ENCODE data around the gene TBC1D9. TPM values are rescaled to one million over a fixed set of nuclear protein-coding genes. Genes with fewer than 3 reads are reported as not detected.
A peak's percentile ranks its signal among the peaks of the same experiment; 100 is the strongest.

The TBC1D9 gene
- polyA plus RNA-seq, 3 donors: 13.6 to 33.5 (median 21.0) TPM

DNA sequence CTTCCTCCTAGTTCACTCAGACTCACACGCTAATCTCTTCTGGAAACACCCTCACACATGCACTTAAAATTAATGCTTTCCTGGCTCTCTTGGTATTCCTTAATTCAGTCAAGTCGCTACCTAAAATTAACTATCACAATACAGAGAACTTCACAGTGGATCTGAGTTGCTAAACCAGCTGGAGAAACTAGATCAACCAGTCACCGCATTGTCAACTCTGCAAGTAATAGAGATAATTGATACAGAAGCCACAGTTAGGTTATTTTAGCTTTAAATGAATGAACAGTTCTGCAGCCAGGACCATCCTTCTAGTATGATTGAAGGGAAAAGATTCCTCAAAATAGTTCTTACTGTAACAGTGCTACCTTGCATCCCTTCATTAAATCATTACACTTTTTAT lies 6.0 kb upstream of the TBC1D9 start:
- peaks cover 4 to 9% of the 10 kb centered on the region in 2 donors for H3K36me3 Mint-ChIP-seq
- Histone ChIP-seq H3K9me3 (replicated peaks in 1 of 2; ENCODE audit: control insufficient read depth in 1 of 2, insufficient read depth in 1 of 2, low read length in 2 of 2) (no peaks in the 10 kb centered on the region), H3K36me3 (replicated peaks in 1 of 2; ENCODE audit: control insufficient read depth in 1 of 2, insufficient read depth in 2 of 2, low read length in 2 of 2) (no peaks in the 10 kb centered on the region), H3K79me2 (ENCODE audit: insufficient read depth, low read length) (no peaks in the 10 kb centered on the region), H3K4me2 (replicated peaks; ENCODE audit: extremely low read depth, low read length, poor library complexity, severe bottlenecking) (no peak overlapping the region), H3K9ac (ENCODE audit: insufficient read depth, low read length, poor library complexity, severe bottlenecking) (no peak overlapping the region), H3K27me3 (ENCODE audit: control insufficient read depth in 2 of 2, insufficient read depth in 2 of 2, low read length in 2 of 2) (no peaks in the 10 kb centered on the region), H4K20me1 (ENCODE audit: insufficient read depth, low read length) (no peaks in the 10 kb centered on the region), H3K27ac (ENCODE audit: low read depth in 1 of 2, low read length in 2 of 2) (no peak overlapping the region), H3K4me1 (ENCODE audit: control insufficient read depth in 1 of 2, insufficient read depth in 2 of 2, low read length in 2 of 2) (peaks cover 5 to 8% of the 10 kb centered on the region in 2 donors), H2AFZ (ENCODE audit: insufficient read depth, low read depth, low read length, poor library complexity, severe bottlenecking) (no peak overlapping the region), H3K4me3 (replicated peaks in 1 of 3; ENCODE audit: low read depth in 2 of 3, low read length in 3 of 3) (no peak overlapping the region)
- TF ChIP-seq, protein P1, sequence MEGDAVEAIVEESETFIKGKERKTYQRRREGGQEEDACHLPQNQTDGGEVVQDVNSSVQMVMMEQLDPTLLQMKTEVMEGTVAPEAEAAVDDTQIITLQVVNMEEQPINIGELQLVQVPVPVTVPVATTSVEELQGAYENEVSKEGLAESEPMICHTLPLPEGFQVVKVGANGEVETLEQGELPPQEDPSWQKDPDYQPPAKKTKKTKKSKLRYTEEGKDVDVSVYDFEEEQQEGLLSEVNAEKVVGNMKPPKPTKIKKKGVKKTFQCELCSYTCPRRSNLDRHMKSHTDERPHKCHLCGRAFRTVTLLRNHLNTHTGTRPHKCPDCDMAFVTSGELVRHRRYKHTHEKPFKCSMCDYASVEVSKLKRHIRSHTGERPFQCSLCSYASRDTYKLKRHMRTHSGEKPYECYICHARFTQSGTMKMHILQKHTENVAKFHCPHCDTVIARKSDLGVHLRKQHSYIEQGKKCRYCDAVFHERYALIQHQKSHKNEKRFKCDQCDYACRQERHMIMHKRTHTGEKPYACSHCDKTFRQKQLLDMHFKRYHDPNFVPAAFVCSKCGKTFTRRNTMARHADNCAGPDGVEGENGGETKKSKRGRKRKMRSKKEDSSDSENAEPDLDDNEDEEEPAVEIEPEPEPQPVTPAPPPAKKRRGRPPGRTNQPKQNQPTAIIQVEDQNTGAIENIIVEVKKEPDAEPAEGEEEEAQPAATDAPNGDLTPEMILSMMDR (IDR thresholded peaks at IDR 0.05): no peak
- no peak overlapping the region for H3K4me3 Mint-ChIP-seq
- H3K27me3 Mint-ChIP-seq (ENCODE audit: low read depth in 3 of 3): peaks cover 7 to 8% (median 8%) of the 10 kb centered on the region in 3 donors
- peaks cover 12% of the 10 kb centered on the region for H3K4me1 Mint-ChIP-seq
- H3K9me3 Mint-ChIP-seq: peaks cover 0 to 3% (median 1%) of the 10 kb centered on the region in 7 donors
- intact Hi-C loops (cut with micrococcal nuclease): no loop called here
- 100% methylated on average over 1 of the region's 3 CpGs for WGBS (ENCODE audit: insufficient coverage)
- DNase-seq: no peak
- H3K27ac Mint-ChIP-seq: no peak overlapping the region

DNA sequence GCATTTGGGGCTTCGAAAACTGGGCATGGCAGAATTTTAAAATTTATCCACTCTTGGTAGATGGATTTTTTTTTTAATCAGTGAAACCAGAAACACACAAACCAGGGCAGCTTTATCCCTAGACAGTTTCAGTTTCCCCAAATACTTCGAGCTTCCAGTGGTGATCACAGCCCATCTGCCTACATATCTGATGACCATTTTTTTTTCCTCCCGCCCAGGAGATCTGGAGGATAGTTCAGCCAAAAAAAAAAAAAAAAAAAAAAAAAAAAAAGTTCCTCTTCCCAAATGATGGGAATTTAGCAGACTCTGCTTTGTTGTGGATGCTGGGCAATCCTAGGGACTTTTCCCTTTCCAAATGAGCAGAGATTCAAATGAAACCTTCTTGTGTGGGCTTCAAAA lies 1.0 kb upstream of the TBC1D9 start:
- no peak overlapping the region for H2AFZ ChIP-seq (ENCODE audit: insufficient read depth, low read depth, low read length, poor library complexity, severe bottlenecking)
- intact Hi-C loops (cut with micrococcal nuclease): loop anchor here (2.0 to 10.0 kb wide), 4 partner anchors 14 to 48 kb away; no protein-coding TSS in a partner anchor
- H3K27ac Mint-ChIP-seq: peak overlapping the region; percentile 94 to 98 (median 97)

More for the DNA sequence above, 1.0 kb upstream of the TBC1D9 start:
- no CpG with 5 or more reads among the region's 3 CpGs for WGBS (ENCODE audit: insufficient coverage)
- peak overlapping the region; percentile 96 for H3K9ac ChIP-seq (ENCODE audit: insufficient read depth, low read length, poor library complexity, severe bottlenecking)
- peak overlapping the region; percentile 95 to 98 for H3K27ac ChIP-seq (ENCODE audit: low read depth in 1 of 2, low read length in 2 of 2)
- H3K36me3 ChIP-seq (replicated peaks in 1 of 2; ENCODE audit: control insufficient read depth in 1 of 2, insufficient read depth in 2 of 2, low read length in 2 of 2): no peaks in the 10 kb centered on the region
- TF ChIP-seq, protein P1 (IDR thresholded peaks at IDR 0.05): no peak
- peaks cover 17 to 26% of the 10 kb centered on the region in 2 donors for H3K36me3 Mint-ChIP-seq
- peaks cover 25% of the 10 kb centered on the region for H4K20me1 ChIP-seq (ENCODE audit: insufficient read depth, low read length)
- H3K27me3 ChIP-seq (ENCODE audit: control insufficient read depth in 2 of 2, insufficient read depth in 2 of 2, low read length in 2 of 2): peaks cover 2 to 9% of the 10 kb centered on the region in 2 donors
- H3K4me1 Mint-ChIP-seq: peaks cover 38% of the 10 kb centered on the region
- peaks cover 36 to 47% of the 10 kb centered on the region in 2 donors for H3K4me1 ChIP-seq (ENCODE audit: control insufficient read depth in 1 of 2, insufficient read depth in 2 of 2, low read length in 2 of 2)
- peak overlapping the region; percentile 84 to 94 for H3K4me3 Mint-ChIP-seq
- peaks cover 22% of the 10 kb centered on the region for H3K79me2 ChIP-seq (ENCODE audit: insufficient read depth, low read length)
- peaks cover 0 to 3% (median 2%) of the 10 kb centered on the region in 7 donors for H3K9me3 Mint-ChIP-seq
- H3K27me3 Mint-ChIP-seq (ENCODE audit: low read depth in 3 of 3): peaks cover 12 to 19% (median 15%) of the 10 kb centered on the region in 3 donors
- peak overlapping the region in 1 of 3 experiments; percentile 85 for H3K4me3 ChIP-seq (replicated peaks in 1 of 3; ENCODE audit: low read depth in 2 of 3, low read length in 3 of 3)
- peak overlapping the region; percentile 82 for H3K4me2 ChIP-seq (replicated peaks; ENCODE audit: extremely low read depth, low read length, poor library complexity, severe bottlenecking)
- no peak for DNase-seq
- no peaks in the 10 kb centered on the region for H3K9me3 ChIP-seq (replicated peaks in 1 of 2; ENCODE audit: control insufficient read depth in 1 of 2, insufficient read depth in 1 of 2, low read length in 2 of 2)

Measured in CD14-positive monocyte (primary cell).